GM23338 (cell line): ENCODE data around the gene TMEM174.

Experiments
- CREB1 ChIP-seq: fragments of 250-450 bp; sonication (Bioruptor Pico); IDR thresholded peaks from 2 replicates; pipeline ENCODE4 v1.5.0; 2020; ENCODE audit warnings: low read depth, mild to moderate bottlenecking, moderate library complexity
- CTCF ChIP-seq, 2 experiments: fragments of 200-600 bp in 1 of 2; sonication (generic) in 1 of 2; conservative IDR thresholded peaks; 2 replicates each; pipeline versions ENCODE4 v1.5.1 to v1.6.1; 2016 to 2017; ENCODE audit warnings: antibody characterized with exemption in 2 of 2, low read depth in 2 of 2, mild to moderate bottlenecking in 2 of 2, moderate library complexity in 1 of 2
- EZH2 ChIP-seq: fragments of 200-600 bp; sonication (generic); IDR thresholded peaks from one replicate; pipeline ENCODE4 v1.8.0; 2017; ENCODE audit warnings: antibody characterized with exemption, mild to moderate bottlenecking, low read depth; ENCODE audit not compliant: unreplicated experiment
- EZH2phosphoT487 ChIP-seq: fragments of 200-600 bp; sonication (generic); IDR thresholded peaks from one replicate; pipeline ENCODE4 v1.8.1; 2018; ENCODE audit warnings: antibody characterized with exemption; ENCODE audit not compliant: unreplicated experiment
- JUNB ChIP-seq: IDR thresholded peaks from one replicate; pipeline ENCODE4 v1.6.1; 2016; ENCODE audit warnings: antibody characterized with exemption; ENCODE audit not compliant: unreplicated experiment
- POLR2AphosphoS5 ChIP-seq: IDR thresholded peaks from 2 replicates; pipeline ENCODE4 v1.6.1; 2016; ENCODE audit warnings: antibody characterized with exemption, low read depth
- STAT1 ChIP-seq: IDR thresholded peaks from one replicate; pipeline ENCODE4 v1.6.1; 2016; ENCODE audit warnings: antibody characterized with exemption; ENCODE audit not compliant: unreplicated experiment
- ZNF114 ChIP-seq: fragments of 250-450 bp; sonication (Bioruptor Pico); IDR thresholded peaks from 2 replicates; pipeline ENCODE4 v1.5.0; 2020; ENCODE audit warnings: mild to moderate bottlenecking, moderate library complexity
- ZNF462 ChIP-seq: fragments of 250-450 bp; sonication (Bioruptor Pico); IDR thresholded peaks from 2 replicates; pipeline ENCODE4 v1.5.0; 2020; ENCODE audit warnings: mild to moderate bottlenecking, moderate library complexity
- TF ChIP-seq, protein P1 (sequence below): IDR thresholded peaks from 2 replicates; pipeline ENCODE4 v1.6.1; 2016; ENCODE audit warnings: antibody characterized with exemption
- TF ChIP-seq, protein P2 (sequence below): IDR thresholded peaks from one replicate; pipeline ENCODE4 v1.6.1; 2018; ENCODE audit warnings: antibody characterized with exemption; ENCODE audit not compliant: unreplicated experiment

- TF ChIP-seq CTCF (conservative IDR thresholded peaks at IDR 0.05; ENCODE audit: low read depth in 2 of 2) (no peak), EZH2 (no peak), POLR2AphosphoS5 (no peak), EZH2phosphoT487 (no peak), CREB1 (CRISPR knock-in tag) (no peak), STAT1 (no peak), ZNF114 (CRISPR knock-in tag) (no peak), ZNF462 (CRISPR knock-in tag) (no peak), JUNB (no peak)
- TF ChIP-seq, protein P1, sequence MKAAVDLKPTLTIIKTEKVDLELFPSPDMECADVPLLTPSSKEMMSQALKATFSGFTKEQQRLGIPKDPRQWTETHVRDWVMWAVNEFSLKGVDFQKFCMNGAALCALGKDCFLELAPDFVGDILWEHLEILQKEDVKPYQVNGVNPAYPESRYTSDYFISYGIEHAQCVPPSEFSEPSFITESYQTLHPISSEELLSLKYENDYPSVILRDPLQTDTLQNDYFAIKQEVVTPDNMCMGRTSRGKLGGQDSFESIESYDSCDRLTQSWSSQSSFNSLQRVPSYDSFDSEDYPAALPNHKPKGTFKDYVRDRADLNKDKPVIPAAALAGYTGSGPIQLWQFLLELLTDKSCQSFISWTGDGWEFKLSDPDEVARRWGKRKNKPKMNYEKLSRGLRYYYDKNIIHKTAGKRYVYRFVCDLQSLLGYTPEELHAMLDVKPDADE = no peak
- TF ChIP-seq, protein P2, sequence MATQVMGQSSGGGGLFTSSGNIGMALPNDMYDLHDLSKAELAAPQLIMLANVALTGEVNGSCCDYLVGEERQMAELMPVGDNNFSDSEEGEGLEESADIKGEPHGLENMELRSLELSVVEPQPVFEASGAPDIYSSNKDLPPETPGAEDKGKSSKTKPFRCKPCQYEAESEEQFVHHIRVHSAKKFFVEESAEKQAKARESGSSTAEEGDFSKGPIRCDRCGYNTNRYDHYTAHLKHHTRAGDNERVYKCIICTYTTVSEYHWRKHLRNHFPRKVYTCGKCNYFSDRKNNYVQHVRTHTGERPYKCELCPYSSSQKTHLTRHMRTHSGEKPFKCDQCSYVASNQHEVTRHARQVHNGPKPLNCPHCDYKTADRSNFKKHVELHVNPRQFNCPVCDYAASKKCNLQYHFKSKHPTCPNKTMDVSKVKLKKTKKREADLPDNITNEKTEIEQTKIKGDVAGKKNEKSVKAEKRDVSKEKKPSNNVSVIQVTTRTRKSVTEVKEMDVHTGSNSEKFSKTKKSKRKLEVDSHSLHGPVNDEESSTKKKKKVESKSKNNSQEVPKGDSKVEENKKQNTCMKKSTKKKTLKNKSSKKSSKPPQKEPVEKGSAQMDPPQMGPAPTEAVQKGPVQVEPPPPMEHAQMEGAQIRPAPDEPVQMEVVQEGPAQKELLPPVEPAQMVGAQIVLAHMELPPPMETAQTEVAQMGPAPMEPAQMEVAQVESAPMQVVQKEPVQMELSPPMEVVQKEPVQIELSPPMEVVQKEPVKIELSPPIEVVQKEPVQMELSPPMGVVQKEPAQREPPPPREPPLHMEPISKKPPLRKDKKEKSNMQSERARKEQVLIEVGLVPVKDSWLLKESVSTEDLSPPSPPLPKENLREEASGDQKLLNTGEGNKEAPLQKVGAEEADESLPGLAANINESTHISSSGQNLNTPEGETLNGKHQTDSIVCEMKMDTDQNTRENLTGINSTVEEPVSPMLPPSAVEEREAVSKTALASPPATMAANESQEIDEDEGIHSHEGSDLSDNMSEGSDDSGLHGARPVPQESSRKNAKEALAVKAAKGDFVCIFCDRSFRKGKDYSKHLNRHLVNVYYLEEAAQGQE = no peak
Measured at GRCh38 chr5:73155271-73156222, 17.4 kb upstream of the TMEM174 start.
